ENCODE data around the gene RCAN2.
"Not testable (repeated sequence)": the region's sequence is repeated elsewhere in the genome, so short reads cannot be mapped to it uniquely, and the experiment has no call there.

RCAN2 gene

DNA sequence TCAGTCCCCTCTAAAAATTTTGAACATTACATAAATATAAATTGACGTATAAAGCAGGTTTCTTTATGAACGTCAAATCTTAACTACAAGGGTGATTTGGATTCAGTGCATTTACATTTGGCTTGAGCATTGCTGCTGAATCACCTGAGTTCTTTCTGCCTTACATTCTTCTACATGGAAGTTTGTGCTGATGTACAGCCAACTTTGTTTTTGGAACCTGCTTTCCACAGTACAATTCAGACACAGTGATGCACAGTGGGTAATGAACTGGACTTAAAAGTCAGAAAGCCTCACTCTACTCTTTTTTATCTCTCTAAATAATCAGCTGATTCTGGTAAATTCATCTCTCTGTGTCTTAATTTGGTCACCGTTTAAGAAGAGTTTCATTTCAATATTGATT lies 47.6 kb downstream of the RCAN2 start:
- in situ Hi-C loops (cut with MboI; ENCODE audit: low sequenced_read_pairs), result no loop called here

GRCh38 chr6:46440641-46441040 lies 50.6 kb downstream of the RCAN2 start:
- in situ Hi-C loops (cut with MboI; ENCODE audit: low sequenced_read_pairs), result no loop called here

DNA sequence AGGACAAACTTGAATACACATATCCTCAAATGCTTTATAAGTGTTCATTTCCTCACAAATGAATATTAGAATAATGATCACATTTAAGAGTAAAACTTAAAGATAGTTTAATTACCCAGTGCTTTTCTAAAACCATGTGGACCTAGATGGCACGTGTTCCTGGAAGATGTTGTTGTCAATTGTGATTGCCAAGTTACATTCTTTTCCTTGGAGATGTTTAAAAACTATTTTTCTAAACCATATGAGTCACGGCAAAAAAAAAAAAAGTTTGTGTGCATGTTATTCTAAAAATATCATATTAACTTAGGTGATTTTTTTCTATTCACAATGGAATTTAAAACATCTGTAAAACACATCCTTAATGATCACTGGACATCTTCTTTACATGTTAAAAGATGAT lies 51.1 kb downstream of the RCAN2 start:
- in situ Hi-C loops (cut with MboI; ENCODE audit: low sequenced_read_pairs), result no loop called here

- in situ Hi-C loops (cut with MboI; ENCODE audit: low sequenced_read_pairs), result no loop called here
These were observed 53.0 kb downstream of the RCAN2 start for GRCh38 chr6:46438245-46438644.

GRCh38 chr6:46437671-46438221 lies 53.5 kb downstream of the RCAN2 start:
- in situ Hi-C loops (cut with MboI; ENCODE audit: low sequenced_read_pairs), result no loop called here

DNA sequence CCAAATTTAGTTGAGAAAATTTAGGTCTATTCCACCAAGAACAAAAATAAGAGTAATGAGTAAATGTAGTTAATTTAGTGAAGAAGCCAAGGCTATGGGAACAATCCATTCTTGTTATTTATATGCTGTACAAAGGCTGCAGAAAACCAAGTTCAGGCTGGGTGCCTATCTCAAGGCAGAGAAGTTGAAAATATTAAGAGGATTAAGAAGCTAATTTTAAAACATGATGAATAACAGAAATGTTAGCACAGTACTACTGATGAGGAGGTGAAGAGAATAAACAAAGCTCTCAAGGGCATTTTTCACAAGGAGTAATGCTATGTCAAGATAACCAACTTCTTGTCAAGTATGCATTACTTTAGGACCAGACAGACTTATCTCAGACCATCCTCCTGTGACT lies 68.6 kb downstream of the RCAN2 start:
- in situ Hi-C loops (cut with MboI; ENCODE audit: low sequenced_read_pairs), result no loop called here

GRCh38 chr6:46421939-46422338 lies 69.3 kb downstream of the RCAN2 start:
- in situ Hi-C loops (cut with MboI; ENCODE audit: low sequenced_read_pairs), result no loop called here

GRCh38 chr6:46420921-46421638 lies 70.2 kb downstream of the RCAN2 start:
- in situ Hi-C loops (cut with MboI; ENCODE audit: low sequenced_read_pairs), result no loop called here

- in situ Hi-C loops (cut with MboI; ENCODE audit: low sequenced_read_pairs), result no loop called here
These were observed 71.7 kb downstream of the RCAN2 start for GRCh38 chr6:46419576-46420002.

- in situ Hi-C loops (cut with MboI; ENCODE audit: low sequenced_read_pairs), result no loop called here
These were observed 76.9 kb downstream of the RCAN2 start for GRCh38 chr6:46414398-46414797.

DNA sequence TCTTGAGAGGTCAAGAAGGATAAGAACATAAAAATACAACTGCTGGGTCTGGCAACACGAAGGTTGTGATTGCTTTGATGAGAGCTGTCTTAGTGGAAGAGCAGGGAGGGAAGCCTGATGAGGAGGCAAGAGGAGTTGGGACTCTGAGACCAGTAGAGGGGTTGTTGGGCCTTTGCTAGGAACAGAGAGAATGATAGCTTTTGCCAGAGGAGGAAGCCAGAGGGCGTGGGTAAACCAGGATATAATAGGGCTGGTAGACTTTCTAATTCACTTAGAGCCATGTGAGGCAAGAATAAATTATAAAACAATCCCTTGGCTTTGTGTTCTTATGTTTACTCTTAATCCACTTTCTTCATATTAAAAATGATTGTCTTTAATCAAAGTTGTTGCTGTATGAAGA lies 78.6 kb downstream of the RCAN2 start:
- in situ Hi-C loops (cut with MboI; ENCODE audit: low sequenced_read_pairs), result no loop called here

DNA sequence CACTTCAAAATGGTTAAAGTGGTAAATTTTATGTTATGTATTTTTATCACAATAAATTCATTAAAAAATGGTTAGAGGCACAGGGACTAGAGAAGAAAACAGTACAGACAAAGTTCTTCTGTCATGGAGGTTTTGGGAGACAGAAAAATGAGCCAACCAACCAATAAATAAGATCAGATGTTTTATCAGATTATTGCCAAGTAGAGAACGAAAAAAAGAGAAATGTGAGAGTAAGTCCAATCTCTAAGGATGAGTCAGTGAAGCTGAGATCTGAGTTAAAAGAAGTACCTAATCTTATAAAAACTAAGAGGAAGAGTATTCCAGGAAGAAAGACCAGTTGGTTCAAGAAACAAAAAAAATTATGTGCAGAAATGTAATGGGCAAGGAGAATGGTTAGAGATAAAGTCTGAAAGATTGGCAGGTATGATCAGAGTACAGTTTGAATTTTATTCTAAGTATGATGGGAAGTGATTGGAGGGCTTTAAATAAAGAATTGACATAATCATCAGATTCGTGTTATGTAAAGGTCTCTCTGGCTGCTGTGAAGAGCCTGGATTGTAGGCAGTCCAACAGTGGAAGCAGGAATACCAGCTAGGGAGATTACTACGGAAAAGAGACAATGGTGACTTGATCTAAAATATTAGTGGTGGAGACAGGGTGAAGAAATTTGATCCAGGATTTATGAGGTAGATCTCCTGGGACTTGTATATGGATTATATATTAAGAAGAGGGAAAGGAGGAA lies 79.6 kb downstream of the RCAN2 start:
- in situ Hi-C loops (cut with MboI; ENCODE audit: low sequenced_read_pairs), result no loop called here

DNA sequence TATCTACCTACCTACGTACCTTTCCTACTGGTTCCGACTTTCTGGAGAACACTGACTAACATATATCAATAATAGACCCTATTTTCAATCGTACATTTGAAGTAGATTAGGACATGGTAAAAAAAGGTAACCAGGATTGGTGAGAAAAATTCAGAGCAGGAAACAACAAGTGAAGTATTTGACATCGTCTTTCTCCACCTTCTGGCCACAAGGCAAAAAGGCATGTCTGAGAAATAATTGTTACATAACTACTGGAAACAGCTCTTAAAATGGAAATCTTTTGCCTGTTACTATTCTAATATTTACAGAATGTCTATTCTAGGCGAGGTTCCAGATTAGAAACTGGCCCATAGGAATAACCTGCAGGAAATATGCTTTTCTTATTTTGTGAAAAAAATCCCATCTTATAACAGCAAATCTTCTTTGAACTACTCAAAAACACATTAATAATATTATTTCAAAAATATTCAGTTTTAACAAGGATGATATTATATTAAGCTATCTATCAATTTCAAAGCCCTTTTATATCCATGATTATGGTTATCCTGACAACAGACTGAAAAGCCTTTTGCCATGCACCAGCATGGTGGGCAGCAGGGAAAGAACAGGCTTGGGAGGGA lies 80.8 kb downstream of the RCAN2 start:
- in situ Hi-C loops (cut with MboI; ENCODE audit: low sequenced_read_pairs), result no loop called here

GRCh38 chr6:46407776-46408530 lies 83.3 kb downstream of the RCAN2 start:
- in situ Hi-C loops (cut with MboI; ENCODE audit: low sequenced_read_pairs), result no loop called here

GRCh38 chr6:46407246-46407645 lies 84.0 kb downstream of the RCAN2 start:
- in situ Hi-C loops (cut with MboI; ENCODE audit: low sequenced_read_pairs), result no loop called here

- in situ Hi-C loops (cut with MboI; ENCODE audit: low sequenced_read_pairs), result not testable (repeated sequence)
These were observed 85.5 kb downstream of the RCAN2 start for GRCh38 chr6:46405620-46406180.

DNA sequence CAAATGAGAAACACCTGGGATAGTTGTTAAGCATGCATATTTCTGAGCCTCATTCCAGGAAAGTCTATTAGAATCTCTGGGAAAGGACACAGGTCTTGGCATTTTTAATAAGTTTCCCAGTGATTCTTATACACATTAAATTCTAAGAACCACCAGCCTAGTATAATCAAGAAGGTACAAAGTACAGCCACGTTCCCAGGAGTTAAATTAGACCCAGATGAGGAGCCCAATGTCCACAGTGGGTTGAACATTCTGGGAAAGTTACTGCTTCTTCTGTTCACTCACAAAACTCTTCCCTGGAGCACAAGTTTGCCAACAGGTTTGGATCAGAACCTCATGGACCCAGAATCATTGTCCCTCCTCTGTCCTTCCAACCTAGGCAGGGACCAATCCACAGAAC lies 90.4 kb downstream of the RCAN2 start:
- in situ Hi-C loops (cut with MboI; ENCODE audit: low sequenced_read_pairs), result no loop called here

DNA sequence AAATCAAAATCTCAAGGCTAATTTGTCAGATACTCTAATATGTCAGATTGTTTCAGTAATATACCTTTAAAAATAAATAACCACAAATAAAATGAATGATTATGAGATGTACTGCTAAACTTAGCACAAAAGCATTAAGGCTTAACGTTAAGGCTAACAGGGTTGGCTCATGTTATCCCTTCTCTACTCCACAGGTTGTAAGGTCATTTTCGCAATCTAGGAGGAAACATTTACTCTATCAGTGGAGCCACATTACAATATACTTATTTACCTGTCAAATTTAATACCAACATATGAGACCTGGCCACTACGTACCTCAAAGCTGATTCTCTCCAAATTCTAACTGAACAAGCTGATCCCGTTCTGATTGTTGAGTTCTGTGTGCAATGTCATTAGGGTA lies 95.7 kb downstream of the RCAN2 start:
- in situ Hi-C loops (cut with MboI; ENCODE audit: low sequenced_read_pairs), result no loop called here

DNA sequence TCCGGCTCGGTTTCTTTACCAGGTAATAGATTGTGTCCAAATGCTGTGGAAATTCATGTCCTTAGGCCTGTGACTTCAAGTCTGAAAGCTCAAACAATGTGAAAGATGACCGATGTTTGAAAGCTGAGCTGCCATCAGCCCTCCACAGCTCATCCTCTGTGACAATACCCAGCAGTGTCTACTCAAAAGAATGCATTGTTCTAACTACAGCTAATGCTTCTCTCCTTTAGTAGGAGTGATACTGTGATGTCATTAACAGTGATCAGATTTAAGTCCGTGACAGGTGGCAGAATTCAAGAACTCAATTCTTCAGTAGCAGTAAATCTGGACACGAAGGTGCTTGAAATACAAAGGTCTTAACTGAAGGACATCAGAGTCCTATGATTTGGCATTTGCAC lies 97.3 kb downstream of the RCAN2 start:
- in situ Hi-C loops (cut with MboI; ENCODE audit: low sequenced_read_pairs), result no loop called here

GRCh38 chr6:46393161-46393939 lies 97.9 kb downstream of the RCAN2 start:
- in situ Hi-C loops (cut with MboI; ENCODE audit: low sequenced_read_pairs), result no loop called here
